ENCODE measurements around the gene ZNF394.
"Not testable (repeated sequence)": the region's sequence is repeated elsewhere in the genome, so short reads cannot be mapped to it uniquely, and the experiment has no call there.

The ZNF394 gene

DNA sequence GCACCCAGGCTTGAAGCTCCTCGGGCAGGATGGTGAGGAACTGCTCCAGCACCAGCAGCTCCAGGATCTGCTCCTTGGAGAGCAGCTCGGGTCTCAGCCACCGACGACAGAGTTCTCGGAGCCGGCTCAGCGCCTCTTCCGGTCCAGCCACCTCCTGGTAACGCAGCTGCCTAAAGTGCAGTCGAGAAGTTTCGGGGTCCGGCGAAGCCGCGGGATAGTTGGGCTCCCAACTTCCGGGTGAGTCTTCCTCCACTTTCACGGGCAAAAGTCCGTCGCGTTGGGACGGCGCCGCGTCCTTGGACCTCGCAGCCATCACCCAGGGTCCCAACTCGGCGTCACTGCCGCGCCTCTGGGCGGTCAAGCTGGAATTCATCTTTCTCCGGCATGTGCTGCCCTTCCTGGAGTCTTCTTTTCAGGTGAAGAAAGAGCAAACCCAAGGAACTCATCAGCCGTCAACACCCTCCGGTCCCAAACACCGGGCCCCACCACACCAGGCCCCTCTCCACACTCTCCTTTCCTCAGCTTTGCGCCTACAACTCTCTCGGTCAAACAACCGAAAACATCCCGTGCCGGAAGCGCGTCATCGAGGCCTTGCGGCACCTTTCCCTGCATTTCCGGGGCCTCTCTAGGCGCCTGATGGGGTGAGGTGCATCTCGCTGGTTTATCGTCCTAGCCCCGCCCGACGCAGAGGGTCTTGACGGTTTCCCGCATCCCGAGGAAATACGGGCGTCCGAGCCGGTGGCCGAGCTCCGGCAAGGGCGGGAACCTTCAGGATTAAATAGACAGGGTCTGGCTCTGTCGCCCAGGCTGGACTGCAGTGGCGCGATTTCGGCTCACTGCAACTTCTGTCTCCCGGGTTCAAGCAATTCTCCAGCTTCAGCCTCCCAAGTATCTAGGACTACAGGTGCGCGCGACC lies at the start of gene ZNF394:
Gene ZNF394, minus strand, starts transcription at position 561 of the 916 bp plus-strand sequence. Its CDS starts 188 bp downstream, at position 373.
- DNase-seq (ENCODE audit: low spot score) = peak; percentile 89

DNA sequence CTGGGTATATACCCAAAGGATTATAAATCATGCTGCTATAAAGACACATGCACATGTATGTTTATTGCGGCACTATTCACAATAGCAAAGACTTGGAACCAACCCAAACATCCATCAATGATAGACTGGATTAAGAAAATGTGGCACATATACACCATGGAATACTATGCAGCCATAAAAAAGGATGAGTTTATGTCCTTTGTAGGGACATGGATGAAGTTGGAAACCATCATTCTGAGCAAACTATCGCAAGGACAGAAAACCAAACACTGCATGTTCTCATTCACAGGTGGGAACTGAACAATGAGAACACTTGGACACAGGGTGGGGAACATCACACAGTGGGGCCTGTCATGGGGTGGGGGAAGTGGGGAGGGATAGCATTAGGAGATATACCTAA lies 49.5 kb upstream of the ZNF394 start:
- DNase-seq (ENCODE audit: low spot score) = not testable (repeated sequence)

- DNase-seq (ENCODE audit: low spot score) = not testable (repeated sequence)
Observed at GRCh38 chr7:99545308-99545707, 45.2 kb upstream of the ZNF394 start.

DNA sequence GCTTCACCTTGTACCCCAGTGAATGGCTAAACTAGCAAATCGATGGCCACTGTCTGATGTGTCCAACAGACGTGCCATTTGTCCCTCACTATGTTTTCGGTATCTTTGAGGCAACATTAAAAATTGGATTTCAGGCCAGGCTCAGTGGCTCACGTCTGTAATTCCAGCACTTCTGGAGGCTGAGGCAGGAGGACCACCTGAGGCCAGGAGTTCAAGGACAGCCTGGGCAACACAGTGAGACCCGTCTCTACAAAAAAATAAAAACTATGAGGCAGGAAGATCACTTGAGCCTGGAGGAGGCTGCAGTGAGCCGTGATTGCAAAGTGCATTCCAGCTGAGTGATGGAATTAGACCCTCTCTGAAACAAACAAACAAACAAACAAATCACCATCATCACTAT lies 43.8 kb upstream of the ZNF394 start:
- DNase-seq (ENCODE audit: low spot score) = no peak

DNA sequence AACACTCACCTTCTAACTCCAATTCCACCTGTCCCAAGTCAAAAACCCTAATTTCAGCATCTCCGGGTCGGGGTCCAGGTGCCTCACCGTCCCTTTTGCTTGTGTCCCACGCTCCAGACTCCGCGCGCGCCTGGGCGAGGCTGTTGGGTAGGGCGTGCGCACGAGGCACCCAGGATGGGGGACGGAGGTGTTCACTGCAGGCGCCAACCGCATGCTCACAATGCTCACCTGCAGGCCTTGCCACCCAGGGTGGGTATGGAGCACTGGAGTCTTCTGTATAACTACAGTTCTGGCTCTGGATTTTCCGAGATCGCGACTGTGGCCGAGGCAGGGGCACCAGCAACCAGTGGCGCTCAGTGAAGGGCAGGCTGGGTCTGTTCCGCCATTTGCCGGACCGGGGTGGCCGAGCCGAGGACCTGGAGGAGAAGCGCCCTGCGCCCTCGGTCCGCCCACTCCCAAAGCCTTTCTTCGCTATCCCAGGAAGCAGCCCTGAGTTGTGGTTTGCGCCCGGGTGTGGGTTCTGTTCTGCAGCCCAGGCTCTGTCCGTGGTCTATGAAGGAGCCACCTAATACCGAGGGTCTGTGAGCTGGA lies 43.1 kb upstream of the ZNF394 start:
- DNase-seq (ENCODE audit: low spot score) = no peak

DNA sequence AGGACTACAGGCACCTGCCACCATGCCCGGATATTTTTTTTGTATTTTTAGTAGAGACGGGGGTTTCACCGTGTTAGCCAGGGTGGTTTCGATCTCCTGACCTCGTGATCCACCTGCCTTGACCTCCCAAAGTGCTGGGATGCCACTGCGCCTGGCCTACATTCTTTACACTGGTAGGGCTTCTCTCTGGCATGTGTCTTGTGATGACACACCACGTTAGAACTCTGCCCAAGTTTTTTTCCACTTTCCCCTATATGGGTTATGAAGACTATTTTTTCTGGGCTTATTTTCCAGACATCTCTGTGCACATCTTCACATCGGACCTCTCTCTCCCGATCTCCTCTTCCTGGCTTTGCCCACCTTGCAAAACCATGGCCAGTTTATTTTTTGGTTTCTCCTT lies 41.1 kb upstream of the ZNF394 start:
- no peak for DNase-seq (ENCODE audit: low spot score)

DNA sequence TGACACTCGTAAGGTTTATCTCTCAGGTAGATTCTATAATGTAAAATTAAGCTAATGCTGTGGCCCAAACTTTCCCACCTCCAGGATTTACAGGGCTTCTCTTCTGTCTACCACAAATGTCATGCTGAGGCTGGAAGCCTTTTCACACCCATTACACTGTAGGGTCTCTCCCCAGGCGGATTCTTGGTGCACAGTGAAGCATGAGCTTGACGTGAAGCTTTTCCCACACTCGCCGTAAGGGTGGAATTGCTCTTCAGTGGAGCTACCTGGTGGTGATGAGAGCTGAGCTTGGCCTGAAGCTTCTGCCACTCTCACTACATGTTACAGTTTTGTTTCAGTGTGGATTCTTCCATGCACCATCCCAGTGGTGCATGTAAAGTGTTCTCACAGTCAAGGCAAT lies 40.5 kb upstream of the ZNF394 start:
- DNase-seq (ENCODE audit: low spot score) = no peak

- no peak for DNase-seq (ENCODE audit: low spot score)
Observed at GRCh38 chr7:99539213-99539811, 39.2 kb upstream of the ZNF394 start.

DNA sequence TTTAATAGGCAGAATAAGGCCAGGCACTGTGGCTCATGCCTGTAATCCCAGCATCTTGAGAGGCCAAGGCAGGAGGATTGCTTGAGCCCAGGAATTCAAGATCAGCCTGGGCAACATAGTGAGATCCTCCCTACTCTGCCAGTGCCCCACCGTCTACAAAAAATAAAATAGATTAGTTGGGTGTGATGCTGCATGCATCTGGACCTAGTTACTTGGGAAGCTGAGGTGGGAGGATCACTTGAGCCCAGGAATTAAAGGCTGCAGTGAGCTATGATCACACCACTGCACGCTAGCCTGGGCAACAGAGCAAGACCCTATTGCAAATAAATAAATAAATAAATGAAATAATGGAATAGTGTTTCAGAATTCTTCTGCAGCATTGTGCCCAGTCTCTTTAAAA lies 35.6 kb upstream of the ZNF394 start:
- DNase-seq (ENCODE audit: low spot score) = no peak

DNA sequence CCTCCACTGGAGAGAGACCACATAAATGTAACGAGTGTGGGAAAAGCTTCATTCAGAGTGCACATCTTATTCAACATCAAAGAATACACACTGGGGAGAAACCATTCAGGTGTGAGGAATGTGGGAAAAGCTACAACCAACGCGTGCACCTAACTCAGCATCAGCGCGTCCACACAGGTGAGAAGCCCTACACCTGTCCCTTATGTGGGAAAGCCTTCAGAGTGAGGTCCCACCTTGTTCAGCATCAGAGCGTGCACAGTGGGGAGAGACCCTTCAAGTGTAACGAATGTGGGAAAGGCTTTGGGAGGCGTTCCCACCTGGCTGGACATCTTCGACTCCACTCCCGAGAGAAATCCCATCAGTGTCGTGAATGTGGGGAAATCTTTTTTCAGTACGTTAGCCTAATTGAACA lies 31.3 kb upstream of the ZNF394 start:
- no peak for DNase-seq (ENCODE audit: low spot score)

DNA sequence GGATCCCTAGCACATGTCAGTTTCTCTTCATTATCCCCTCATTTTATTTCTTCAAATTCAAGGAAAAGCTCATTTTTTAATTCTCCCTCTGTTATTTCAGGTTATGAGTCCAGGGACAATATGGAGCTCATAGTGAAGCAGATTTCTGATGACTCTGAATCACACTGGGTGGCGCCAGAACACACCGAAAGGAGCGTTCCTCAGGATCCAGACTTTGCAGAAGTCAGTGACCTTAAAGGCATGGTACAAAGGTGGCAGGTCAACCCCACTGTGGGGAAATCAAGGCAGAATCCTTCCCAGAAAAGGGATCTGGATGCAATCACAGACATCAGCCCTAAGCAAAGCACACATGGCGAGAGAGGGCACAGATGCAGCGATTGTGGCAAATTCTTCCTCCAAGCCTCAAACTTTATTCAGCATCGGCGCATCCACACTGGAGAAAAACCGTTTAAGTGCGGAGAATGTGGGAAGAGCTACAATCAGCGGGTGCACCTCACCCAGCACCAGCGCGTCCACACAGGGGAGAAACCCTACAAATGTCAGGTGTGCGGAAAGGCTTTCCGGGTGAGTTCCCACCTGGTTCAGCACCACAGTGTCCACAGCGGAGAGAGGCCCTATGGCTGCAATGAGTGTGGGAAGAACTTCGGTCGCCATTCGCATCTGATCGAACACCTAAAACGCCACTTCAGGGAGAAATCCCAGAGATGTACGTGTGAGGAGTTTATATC lies 25.8 kb upstream of the ZNF394 start:
- DNase-seq (ENCODE audit: low spot score) = no peak

- no peak for DNase-seq (ENCODE audit: low spot score)
Observed at GRCh38 chr7:99521399-99521798, 21.3 kb upstream of the ZNF394 start.

GRCh38 chr7:99514050-99514449 lies 14.0 kb upstream of the ZNF394 start:
- DNase-seq (ENCODE audit: low spot score) = no peak

- DNase-seq (ENCODE audit: low spot score) = no peak
Observed at GRCh38 chr7:99505324-99505662, 5.2 kb upstream of the ZNF394 start.

DNA sequence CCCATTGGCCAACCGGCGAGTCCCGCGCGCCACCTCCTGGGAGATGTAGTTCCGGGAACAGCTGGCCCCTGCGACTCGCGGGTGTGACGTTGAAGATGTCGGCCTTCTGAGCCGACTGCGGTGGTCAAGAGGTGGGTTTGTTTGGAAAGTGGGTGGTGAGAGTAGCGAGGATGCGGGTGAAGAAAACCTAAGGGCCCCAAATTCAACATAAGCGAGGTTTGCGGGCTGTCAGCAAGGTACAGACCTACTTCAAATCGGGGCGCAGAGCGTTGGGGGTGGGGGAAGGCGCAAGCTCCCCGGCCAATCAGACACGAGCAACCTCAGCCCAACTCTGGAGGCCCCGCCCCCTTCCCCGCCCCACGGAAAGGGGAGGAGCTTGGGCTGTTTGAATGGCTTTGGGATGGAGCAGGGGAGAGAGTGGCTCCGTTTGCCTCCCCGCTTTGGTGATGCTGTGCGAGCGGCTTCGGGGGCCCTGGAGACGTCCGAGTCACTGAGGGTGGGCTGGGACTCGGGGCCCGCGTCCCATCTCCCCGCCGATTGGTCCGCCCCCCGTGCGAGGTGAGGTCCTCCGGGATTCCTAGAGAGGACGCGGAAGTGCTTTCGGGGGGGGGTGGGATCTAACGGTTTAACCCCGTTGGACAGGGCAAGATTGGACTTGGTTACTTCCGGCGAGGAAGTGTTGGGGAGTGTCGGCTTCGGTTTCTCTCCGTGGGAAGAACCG lies 4.7 kb upstream of the ZNF394 start, which contains the start of gene ZKSCAN5:
Gene ZKSCAN5, plus strand, starts transcription at position 60 of the 721 bp plus-strand sequence. CDS start 1,383 bp downstream, outside the sequence.
- DNase-seq (ENCODE audit: low spot score) = peak; percentile 96

- DNase-seq (ENCODE audit: low spot score) = no peak
Observed at GRCh38 chr7:99504281-99504602, 4.2 kb upstream of the ZNF394 start.

- not testable (repeated sequence) for DNase-seq (ENCODE audit: low spot score)
Observed at GRCh38 chr7:99501236-99501635, 1.2 kb upstream of the ZNF394 start.

DNA sequence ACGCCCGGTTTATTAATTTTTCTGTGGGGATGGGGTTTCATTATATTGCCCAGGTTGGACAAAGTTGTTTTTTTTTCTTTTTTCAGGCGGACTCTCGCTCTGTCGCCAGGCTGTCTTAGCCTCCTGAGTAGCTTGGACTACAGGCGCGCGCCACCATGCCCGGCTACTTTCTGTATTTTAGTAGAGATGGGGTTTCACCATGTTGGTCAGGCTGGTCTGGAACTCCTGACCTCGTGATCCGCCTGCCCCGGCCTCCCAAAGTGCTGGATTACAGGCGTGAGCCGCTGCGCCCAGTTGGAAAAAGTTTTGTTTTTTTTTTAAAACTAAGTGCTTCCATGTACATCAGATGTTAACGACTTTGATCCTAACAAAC lies 542 bp upstream of the ZNF394 start:
- DNase-seq (ENCODE audit: low spot score) = no peak

GRCh38 chr7:99499371-99499720 lies 735 bp downstream of the ZNF394 start:
- DNase-seq (ENCODE audit: low spot score) = peak; percentile 44

GRCh38 chr7:99498546-99498944 lies 1.5 kb downstream of the ZNF394 start:
- no peak for DNase-seq (ENCODE audit: low spot score)

GRCh38 chr7:99497766-99498545 lies 2.1 kb downstream of the ZNF394 start:
- no peak for DNase-seq (ENCODE audit: low spot score)
